Large intestine (tissue), 12 donors: ENCODE measurements around the gene BIRC5. TPM values are rescaled to one million over a fixed set of nuclear protein-coding genes. Genes with fewer than 3 reads are reported as not detected.
"Not testable (repeated sequence)": the region's sequence is repeated elsewhere in the genome, so short reads cannot be mapped to it uniquely, and the experiment has no call there.

ENCODE experiments used
- DNase-seq, 2 donors: peaks; one replicate each; pipeline versions ENCODE4 v3.0.0 to v3.0.0-alpha.2; 2013
- H3K27ac ChIP-seq: one replicate; pipeline ENCODE4 v1.5.1; 2013; ENCODE audit warnings: low read length
- H3K27me3 ChIP-seq: 2 replicates; pipeline ENCODE4 v1.6.1; 2013; ENCODE audit warnings: low read length; ENCODE audit not compliant: control insufficient read depth, insufficient read depth
- H3K36me3 ChIP-seq: 2 replicates; pipeline ENCODE4 v1.6.1; 2013; ENCODE audit warnings: low read length; ENCODE audit not compliant: control insufficient read depth, insufficient read depth
- H3K4me1 ChIP-seq: one replicate; pipeline ENCODE4 v1.6.1; 2013; ENCODE audit warnings: low read length; ENCODE audit not compliant: control insufficient read depth, insufficient read depth
- H3K4me3 ChIP-seq: one replicate; pipeline ENCODE4 v1.5.1; 2013; ENCODE audit warnings: low read length
- H3K9me3 ChIP-seq: one replicate; pipeline ENCODE4 v1.6.1; 2013; ENCODE audit warnings: mild to moderate bottlenecking, low read depth, low read length, moderate library complexity; ENCODE audit not compliant: control insufficient read depth
- WGBS: methylation state at CpG from one replicate; pipeline ENCODE4 v1.1.5; 2013; ENCODE audit warnings: low lambda C conversion rate; ENCODE audit not compliant: insufficient coverage; 5-methylcytosine and 5-hydroxymethylcytosine counted together
- long read RNA-seq, 11 donors: transcript quantifications; one replicate each; lab custom pipeline, GENCODE V29; 2026
- polyA plus RNA-seq: library from polyadenylated mRNA; unstranded; fragments of 120-200 nt; gene quantifications from one replicate; pipeline ENCODE4 v1.2.1, GENCODE V29; 2013

The BIRC5 gene
- polyA plus RNA-seq: 13.8 TPM
- long read RNA-seq, donor 1, partial matches to known transcripts: 0 of 3 reads
- long read RNA-seq, donor 1, other reads (novel, unspliced or antisense): 0 of 3 reads
- long read RNA-seq, donor 2, transcript BIRC5-202 (4 exons, 2,630 nt): major isoform, 13 of 51 reads
- long read RNA-seq, donor 2, partial matches to known transcripts: 36 of 51 reads
- long read RNA-seq, donor 2, other reads (novel, unspliced or antisense): 0 of 51 reads
- long read RNA-seq, donor 3: 0 reads
- long read RNA-seq, donor 4, partial matches to known transcripts: 0 of 1 reads
- long read RNA-seq, donor 4, other reads (novel, unspliced or antisense): 0 of 1 reads
- long read RNA-seq, donor 5, transcript BIRC5-202 (4 exons, 2,630 nt): major isoform, 5 of 6 reads
- long read RNA-seq, donor 5, partial matches to known transcripts: 0 of 6 reads
- long read RNA-seq, donor 5, other reads (novel, unspliced or antisense): 0 of 6 reads
- long read RNA-seq, donor 6, transcript BIRC5-202 (4 exons, 2,630 nt): major isoform, 7 of 9 reads
- long read RNA-seq, donor 6, partial matches to known transcripts: 0 of 9 reads
- long read RNA-seq, donor 6, other reads (novel, unspliced or antisense): 0 of 9 reads
- long read RNA-seq, donor 7, transcript BIRC5-202 (4 exons, 2,630 nt): major isoform, 8 of 10 reads
- long read RNA-seq, donor 7, partial matches to known transcripts: 0 of 10 reads
- long read RNA-seq, donor 7, other reads (novel, unspliced or antisense): 0 of 10 reads
- long read RNA-seq, donor 8, transcript BIRC5-202 (4 exons, 2,630 nt): major isoform, 19 of 22 reads
- long read RNA-seq, donor 8, partial matches to known transcripts: 0 of 22 reads
- long read RNA-seq, donor 8, other reads (novel, unspliced or antisense): 0 of 22 reads
- long read RNA-seq, donor 9, transcript BIRC5-202 (4 exons, 2,630 nt): major isoform, 5 of 8 reads
- long read RNA-seq, donor 9, partial matches to known transcripts: 0 of 8 reads
- long read RNA-seq, donor 9, other reads (novel, unspliced or antisense): 0 of 8 reads
- long read RNA-seq, donor 10, transcript BIRC5-202 (4 exons, 2,630 nt): major isoform, 7 of 9 reads
- long read RNA-seq, donor 10, partial matches to known transcripts: 0 of 9 reads
- long read RNA-seq, donor 10, other reads (novel, unspliced or antisense): 0 of 9 reads
- long read RNA-seq, donor 11, partial matches to known transcripts: 0 of 3 reads
- long read RNA-seq, donor 11, other reads (novel, unspliced or antisense): 0 of 3 reads

GRCh38 chr17:78214016-78214705 is at the start of gene BIRC5:
BIRC5 (plus strand) TSS chr17:78214253; CDS start chr17:78214317, 64 bp downstream.
- no peaks in the 10 kb centered on the region for H3K36me3 ChIP-seq
- H3K9me3 ChIP-seq: no peaks in the 10 kb centered on the region
- no peaks in the 10 kb centered on the region for H3K27me3 ChIP-seq
- H3K27ac ChIP-seq: no peak within 1 kb of the TSS
- H3K4me3 ChIP-seq: peak within 1 kb of the TSS; percentile 74
- WGBS: no CpG with 5 or more reads among the region's 60 CpGs
- DNase-seq: peak; percentile 73 to 79
- peaks cover 3% of the 10 kb centered on the region for H3K4me1 ChIP-seq

GRCh38 chr17:78164748-78165607 is 49.1 kb upstream of the BIRC5 start:
- WGBS: 100% methylated on average over 1 of the region's 16 CpGs
- H3K36me3 ChIP-seq: no peaks in the 10 kb centered on the region
- no peaks in the 10 kb centered on the region for H3K9me3 ChIP-seq
- H3K4me1 ChIP-seq: peaks cover 35% of the 10 kb centered on the region
- H3K27ac ChIP-seq: no peak overlapping the region
- no peaks in the 10 kb centered on the region for H3K27me3 ChIP-seq
- H3K4me3 ChIP-seq: no peak overlapping the region
- DNase-seq: no peak

- peaks cover 31% of the 10 kb centered on the region for H3K4me1 ChIP-seq
- peak overlapping the region; percentile 17 for H3K27ac ChIP-seq
- no peak overlapping the region for H3K4me3 ChIP-seq
- DNase-seq: peak; percentile 78 to 89
- H3K9me3 ChIP-seq: no peaks in the 10 kb centered on the region
- H3K27me3 ChIP-seq: no peaks in the 10 kb centered on the region
- peaks cover 9% of the 10 kb centered on the region for H3K36me3 ChIP-seq
- no CpG with 5 or more reads among the region's 6 CpGs for WGBS
These were observed 47.6 kb upstream of the BIRC5 start for GRCh38 chr17:78166416-78166815.

- Histone ChIP-seq H3K4me3 (peak within 1 kb of the TSS; percentile 77), H3K4me1 (peaks cover 45% of the 10 kb centered on the region), H3K27ac (peak within 1 kb of the TSS; percentile 65), H3K27me3 (no peaks in the 10 kb centered on the region), H3K36me3 (peaks cover 27% of the 10 kb centered on the region), H3K9me3 (no peaks in the 10 kb centered on the region)
- peak; percentile 84 to 91 for DNase-seq
- no CpG with 5 or more reads among the region's 84 CpGs for WGBS
These were observed 45.7 kb upstream of the BIRC5 start, which contains the start of gene SYNGR2 for GRCh38 chr17:78168242-78168902. SYNGR2 (plus strand) TSS chr17:78168581; CDS start chr17:78168617, 36 bp downstream.

- Histone ChIP-seq H3K4me3 (peak overlapping the region; percentile 77), H3K36me3 (peaks cover 33% of the 10 kb centered on the region), H3K9me3 (no peaks in the 10 kb centered on the region), H3K27me3 (no peaks in the 10 kb centered on the region), H3K27ac (peak overlapping the region; percentile 51), H3K4me1 (peaks cover 52% of the 10 kb centered on the region)
- WGBS: no CpG with 5 or more reads among the region's 38 CpGs
- DNase-seq: peak in 1 of 2 donors; percentile 72
These were observed 44.9 kb upstream of the BIRC5 start for GRCh38 chr17:78168903-78169793.

GRCh38 chr17:78170692-78171590 is 43.1 kb upstream of the BIRC5 start:
- Histone ChIP-seq H3K27me3 (no peaks in the 10 kb centered on the region), H3K36me3 (peaks cover 51% of the 10 kb centered on the region), H3K4me3 (no peak overlapping the region), H3K9me3 (no peaks in the 10 kb centered on the region), H3K27ac (no peak overlapping the region), H3K4me1 (peaks cover 68% of the 10 kb centered on the region)
- DNase-seq: no peak
- no CpG with 5 or more reads among the region's 31 CpGs for WGBS

GRCh38 chr17:78171591-78172248 is 42.3 kb upstream of the BIRC5 start:
- H3K9me3 ChIP-seq, H3K4me3 ChIP-seq, H3K27me3 ChIP-seq, DNase-seq: not testable (repeated sequence)
- no CpG with 5 or more reads among the region's 19 CpGs for WGBS
- Histone ChIP-seq H3K36me3 (peaks cover 52% of the 10 kb centered on the region), H3K4me1 (peaks cover 70% of the 10 kb centered on the region), H3K27ac (peak overlapping the region; percentile 65)
